H1 (cell line): ENCODE measurements around the gene FAAH. TPM values are rescaled to one million over a fixed set of nuclear protein-coding genes. Genes with fewer than 3 reads are reported as not detected.

Experiments
- CTCF ChIA-PET: fragments of 300-600 bp; sonication (Branson Sonifier 250); formaldehyde crosslinking; loops from one replicate; lab custom pipeline; 2021; ENCODE audit not compliant: partially characterized antibody; lab: Charles Lee
- POLR2A ChIA-PET: fragments of 300-600 bp; sonication (Branson Sonifier 250); formaldehyde crosslinking; loops from one replicate; lab custom pipeline; 2021; ENCODE audit warnings: inconsistent platforms; ENCODE audit not compliant: partially characterized antibody; lab: Charles Lee
- DNase-seq, 2 experiments: peaks; one replicate each; pipeline versions ENCODE4 v3.0.0 to v3.0.0-alpha.2; 2010 to 2022; ENCODE audit warnings: low spot score in 2 of 2, low read depth in 1 of 2, mixed read lengths in 1 of 2
- FAIRE-seq: peaks from 2 replicates; lab custom pipeline; 2011; peaks lifted over from hg19 to GRCh38; lab: Jason Lieb, UNC
- H2AFZ ChIP-seq: 2 replicates; pipeline ENCODE4 v1.8.1; 2012; ENCODE audit warnings: low read length, inconsistent platforms
- H2AK5ac ChIP-seq: 2 replicates; pipeline ENCODE4 v1.6.1; 2013; ENCODE audit warnings: low read depth, low read length
- H2BK120ac ChIP-seq: replicated peaks from 2 replicates; pipeline ENCODE3; 2013; ENCODE audit warnings: low read depth, low read length, inconsistent platforms
- H2BK12ac ChIP-seq: 2 replicates; pipeline ENCODE4 v1.6.1; 2013; ENCODE audit warnings: low read depth, low read length
- H2BK15ac ChIP-seq: 2 replicates; pipeline ENCODE4 v1.6.1; 2013; ENCODE audit warnings: low read length
- H2BK20ac ChIP-seq: 2 replicates; pipeline ENCODE4 v1.6.1; 2013; ENCODE audit warnings: low read length
- H2BK5ac ChIP-seq: 2 replicates; pipeline ENCODE4 v1.6.1; 2013; ENCODE audit warnings: low read depth, low read length
- H3K14ac ChIP-seq: 2 replicates; pipeline ENCODE4 v1.6.1; 2013; ENCODE audit warnings: inconsistent platforms; ENCODE audit not compliant: insufficient read length
- H3K18ac ChIP-seq: 2 replicates; pipeline ENCODE4 v1.6.1; 2013; ENCODE audit warnings: low read length; ENCODE audit errors: extremely low read depth
- H3K23ac ChIP-seq: 2 replicates; pipeline ENCODE4 v1.6.1; 2013; ENCODE audit warnings: inconsistent platforms; ENCODE audit not compliant: insufficient read length
- H3K23me2 ChIP-seq: 2 replicates; pipeline ENCODE4 v1.6.1; 2013; ENCODE audit warnings: low read depth, low read length
- H3K27ac ChIP-seq: 2 replicates; pipeline ENCODE4 v1.6.1; 2011; ENCODE audit warnings: low read depth, low read length, inconsistent platforms
- H3K27me3 ChIP-seq, 4 experiments: replicated peaks in 1 of 4; 1 replicate in 1 of 4; 2 replicates in 3 of 4; pipeline versions ENCODE4 v1.6.1 to v1.8.1; 2011 to 2013; ENCODE audit warnings: low read length in 3 of 4, mild to moderate bottlenecking in 3 of 4, inconsistent platforms in 2 of 4, mixed read lengths in 2 of 4, moderate library complexity in 1 of 4; ENCODE audit not compliant: control insufficient read depth in 3 of 4, insufficient read depth in 3 of 4; ENCODE audit errors: extremely low read depth in 1 of 4
- H3K36me3 ChIP-seq, 4 experiments: 2 replicates each; pipeline versions ENCODE4 v1.6.1 to v1.8.1; 2011 to 2013; ENCODE audit warnings: mild to moderate bottlenecking in 4 of 4, low read length in 3 of 4, moderate library complexity in 2 of 4, control low read depth in 1 of 4, inconsistent platforms in 1 of 4; ENCODE audit not compliant: insufficient read depth in 4 of 4, control insufficient read depth in 2 of 4
- H3K4ac ChIP-seq: replicated peaks from 2 replicates; pipeline ENCODE3; 2013; ENCODE audit warnings: low read length, low read depth, mixed read lengths, inconsistent platforms; ENCODE audit not compliant: insufficient read length
- H3K4me1 ChIP-seq, 4 experiments: replicated peaks in 1 of 4; 1 replicate in 1 of 4; 2 replicates in 3 of 4; pipeline versions ENCODE4 v1.6.1 to v1.8.1; 2011 to 2013; ENCODE audit warnings: low read length in 3 of 4, inconsistent platforms in 2 of 4, mixed read lengths in 1 of 4; ENCODE audit not compliant: insufficient read depth in 4 of 4, control insufficient read depth in 3 of 4
- H3K4me2 ChIP-seq, 2 experiments: 2 replicates each; pipeline versions ENCODE4 v1.6.1 to v1.8.1; 2011 to 2013; ENCODE audit warnings: low read depth in 2 of 2, low read length in 2 of 2, control low read depth in 1 of 2, inconsistent platforms in 1 of 2, mild to moderate bottlenecking in 1 of 2; ENCODE audit not compliant: insufficient read depth in 1 of 2
- H3K4me3 ChIP-seq, 4 experiments: fragments of 200-600, 300-600 bp in 1 of 4; sonication (generic), shearing (Covaris generic), sonication (Bioruptor Twin) in 1 of 4; 2 replicates each; pipeline versions ENCODE4 v1.5.1 to v1.8.1; 2011 to 2016; ENCODE audit warnings: low read length in 4 of 4, low read depth in 3 of 4, control low read depth in 2 of 4, inconsistent platforms in 2 of 4, mild to moderate bottlenecking in 2 of 4, mixed read lengths in 1 of 4, moderate library complexity in 1 of 4; ENCODE audit not compliant: insufficient read depth in 2 of 4; ENCODE audit errors: extremely low read depth in 1 of 4
- H3K56ac ChIP-seq: replicated peaks from 2 replicates; pipeline ENCODE3; 2013; ENCODE audit warnings: low read depth, mild to moderate bottlenecking, mixed read lengths, low read length, inconsistent platforms; ENCODE audit not compliant: insufficient read length
- H3K79me1 ChIP-seq: 2 replicates; pipeline ENCODE4 v1.6.1; 2013; ENCODE audit warnings: low read depth, low read length, control low read depth
- H3K79me2 ChIP-seq, 2 experiments: 2 replicates each; pipeline versions ENCODE4 v1.6.1 to v1.8.1; 2012 to 2013; ENCODE audit warnings: low read length in 2 of 2, mild to moderate bottlenecking in 2 of 2, inconsistent platforms in 1 of 2; ENCODE audit not compliant: insufficient read depth in 2 of 2, control insufficient read depth in 1 of 2
- H3K9ac ChIP-seq, 4 experiments: replicated peaks in 1 of 4; 1 replicate in 1 of 4; 2 replicates in 3 of 4; pipeline versions ENCODE4 v1.6.1 to v1.8.1; 2011 to 2013; ENCODE audit warnings: low read depth in 3 of 4, low read length in 3 of 4, control low read depth in 2 of 4, mild to moderate bottlenecking in 2 of 4, moderate library complexity in 2 of 4, inconsistent platforms in 1 of 4; ENCODE audit errors: extremely low read depth in 1 of 4
- H3K9me3 ChIP-seq, 2 experiments: 2 replicates each; pipeline versions ENCODE4 v1.6.1 to v1.8.1; 2012 to 2013; ENCODE audit warnings: mild to moderate bottlenecking in 2 of 2, moderate library complexity in 2 of 2, control low read depth in 1 of 2, inconsistent platforms in 1 of 2, low read depth in 1 of 2, low read length in 1 of 2, mixed read lengths in 1 of 2; ENCODE audit not compliant: insufficient read depth in 2 of 2
- H4K20me1 ChIP-seq, 2 experiments: replicated peaks in 1 of 2; 2 replicates each; pipeline versions ENCODE3 to v1.8.1; 2011 to 2013; ENCODE audit warnings: inconsistent platforms in 2 of 2, low read length in 2 of 2, mild to moderate bottlenecking in 1 of 2; ENCODE audit not compliant: insufficient read depth in 2 of 2, control insufficient read depth in 1 of 2
- H4K5ac ChIP-seq: 2 replicates; pipeline ENCODE4 v1.6.1; 2013; ENCODE audit warnings: low read length, low read depth, mixed read lengths, inconsistent platforms; ENCODE audit not compliant: insufficient read length
- H4K8ac ChIP-seq: 2 replicates; pipeline ENCODE4 v1.8.0; 2013; ENCODE audit warnings: mild to moderate bottlenecking, moderate library complexity, low read length, inconsistent platforms; ENCODE audit not compliant: insufficient read depth; ENCODE audit errors: extremely low read depth
- H4K91ac ChIP-seq: replicated peaks from 2 replicates; pipeline ENCODE3; 2013; ENCODE audit warnings: low read length, mixed read lengths, inconsistent platforms; ENCODE audit not compliant: insufficient read length
- ATF2 ChIP-seq: IDR thresholded peaks from 2 replicates; pipeline ENCODE4 v1.6.1; 2012; ENCODE audit warnings: low read length, inconsistent platforms
- BRCA1 ChIP-seq: IDR thresholded peaks from 2 replicates; pipeline ENCODE4 v1.6.1; 2012; ENCODE audit warnings: low read depth, low read length, improper control_type of control experiment
- CREB1 ChIP-seq: IDR thresholded peaks from 2 replicates; pipeline ENCODE4 v1.6.1; 2012; ENCODE audit warnings: inconsistent platforms
- EGR1 ChIP-seq: IDR thresholded peaks from 2 replicates; pipeline ENCODE4 v1.6.1; 2011; ENCODE audit warnings: low read depth, low read length, borderline replicate concordance
- HDAC2 ChIP-seq, 2 experiments: fragments of 300-600 bp in 1 of 2; sonication (generic) in 1 of 2; IDR thresholded peaks; 2 replicates each; pipeline ENCODE4 v1.6.1; 2011 to 2012; ENCODE audit warnings: low read depth in 2 of 2, low read length in 2 of 2, mild to moderate bottlenecking in 2 of 2, moderate library complexity in 2 of 2, borderline replicate concordance in 1 of 2, inconsistent platforms in 1 of 2
- RFX5 ChIP-seq: IDR thresholded peaks from 2 replicates; pipeline ENCODE4 v1.6.1; 2011; ENCODE audit warnings: low read depth, low read length, improper control_type of control experiment, borderline replicate concordance
- SP1 ChIP-seq: IDR thresholded peaks from 2 replicates; pipeline ENCODE4 v1.6.1; 2011; ENCODE audit warnings: low read depth, low read length
- SP4 ChIP-seq: IDR thresholded peaks from 2 replicates; pipeline ENCODE4 v1.6.1; 2012; ENCODE audit warnings: low read length, inconsistent platforms
- YY1 ChIP-seq: IDR thresholded peaks from 2 replicates; pipeline ENCODE4 v1.6.1; 2011; ENCODE audit warnings: low read depth, mild to moderate bottlenecking, low read length
- ZNF274 ChIP-seq: IDR thresholded peaks from 2 replicates; pipeline ENCODE4 v1.7.0; 2012; ENCODE audit warnings: low read length, borderline replicate concordance; ENCODE audit errors: extremely low read depth
- WGBS, 2 experiments: shearing (Covaris generic) in 1 of 2; methylation state at CpG; one replicate each; pipeline versions ENCODE4 v1.1.6 to v1.1.7; 2013 to 2015; ENCODE audit warnings: low lambda C conversion rate in 2 of 2, mixed read lengths in 2 of 2, inconsistent platforms in 1 of 2, low coverage in 1 of 2, missing lambda C conversion rate in 1 of 2; ENCODE audit not compliant: insufficient replicate concordance in 2 of 2, insufficient coverage in 1 of 2, insufficient read length in 1 of 2; ENCODE audit errors: extremely low coverage in 1 of 2, missing lambda C conversion rate in 1 of 2; 5-methylcytosine and 5-hydroxymethylcytosine counted together
- polyA plus RNA-seq, 7 experiments: library from polyadenylated mRNA; depleted of rRNA in 3 of 7; stranded (reverse) in 5 of 7; unstranded in 2 of 7; fragments of >200 nt in 5 of 7; fragments of 200-250 nt in 2 of 7; gene quantifications; 1 replicate in 5 of 7; 2 replicates in 1 of 7; 4 replicates in 1 of 7; pipeline versions ENCODE4 v1.2.1 to v1.2.3, GENCODE V29; 2011 to 2013; ENCODE audit warnings: missing spikeins in 2 of 7, mixed read lengths in 2 of 7
- total RNA-seq: library from RNA; stranded (reverse); fragmentation: NEBNext Ultra II Directional; extraction: Animal tissue kit (Norgen Biotek cat#: 25700); gene quantifications from 2 replicates; pipeline ENCODE4 v1.2.1, GENCODE V29; 2021

FAAH gene
- total and polyA plus RNA-seq, 2 of the 8 experiments (the other 6 are each of a cell fraction or from before 2014, with no cell fraction given), result 41.2 to 47.3 TPM

- DNase-seq (peak in 1 of 2 experiments; percentile 85), FAIRE-seq (no peak)
- H3K9me3 ChIP-seq, result no peaks in the 10 kb centered on the region
- H2AK5ac ChIP-seq, result no peak overlapping the region
- peak overlapping the region; percentile 44 for H3K4ac ChIP-seq
- H2BK15ac ChIP-seq, result 0 out of 2 replicates have a peak overlapping the region, but pooled peaks have one; percentile 55
- no peak overlapping the region for H3K14ac ChIP-seq
- H3K23ac ChIP-seq, result no peak overlapping the region
- no peak overlapping the region for H2BK20ac ChIP-seq
- ChIA-PET CTCF (interaction anchor here (0.6 to 25.3 kb wide), 12 partner anchors 8 to 878 kb away, joined by 3 to 513 read pairs (median 4); partner anchors contain the start of gene FAAH), POLR2A (interaction anchor here (0.9 to 3.4 kb wide), 5 partner anchors 10 to 22 kb away, joined by 3 to 17 read pairs (median 4); no protein-coding TSS in a partner anchor)
- peaks cover 9 to 22% (median 17%) of the 10 kb centered on the region in 4 experiments for H3K4me1 ChIP-seq
- no peak overlapping the region for H2AFZ ChIP-seq
- H3K27ac ChIP-seq, result no peak overlapping the region
- peaks cover 0 to 3% (median 0%) of the 10 kb centered on the region in 4 experiments; a peak in 1 of 8 replicates for H3K36me3 ChIP-seq
- H4K5ac ChIP-seq, result peak overlapping the region; percentile 51
- H2BK5ac ChIP-seq, result peak overlapping the region; percentile 40
- H3K79me2 ChIP-seq, result peaks cover 0 to 16% of the 10 kb centered on the region in 2 experiments; a peak in 2 of 4 replicates
- no peak overlapping the region for H3K9ac ChIP-seq
- WGBS, 2 experiments, result 53% methylated on average over 8 of the region's 10 CpGs; no CpG with 5 or more reads in 1 of the 2 experiments
- no peak overlapping the region for H3K4me3 ChIP-seq
- H3K56ac ChIP-seq, result no peak overlapping the region
- H3K4me2 ChIP-seq, result peak overlapping the region; percentile 44 to 55
- no peaks in the 10 kb centered on the region for H3K27me3 ChIP-seq
- H3K79me1 ChIP-seq, result no peaks in the 10 kb centered on the region; the same call in 1 of the 2 replicates
- peak overlapping the region; percentile 75 for H4K91ac ChIP-seq
- peak overlapping the region; percentile 28 for H4K8ac ChIP-seq
- peaks cover 1 to 4% of the 10 kb centered on the region in 2 experiments for H4K20me1 ChIP-seq
- H3K23me2 ChIP-seq, result no peaks in the 10 kb centered on the region; the same call in 1 of the 2 replicates
- H2BK120ac ChIP-seq, result no peak overlapping the region
- H3K18ac ChIP-seq, result peak overlapping the region; percentile 75
- peak overlapping the region; percentile 68; the same call in 1 of the 2 replicates for H2BK12ac ChIP-seq
- TF ChIP-seq SP1 (peak; percentile 97), YY1 (peak; percentile 76), HDAC2 (IDR thresholded peaks at IDR 0.05; ENCODE audit: borderline replicate concordance in 1 of 2, low read depth in 2 of 2, low read length in 2 of 2) (no peak), ATF2 (no peak), CREB1 (peak; percentile 21; the same call in 1 of the 2 replicates), BRCA1 (no peak), ZNF274 (no peak), SP4 (no peak), RFX5 (peak; percentile 53; the same call in 1 of the 2 replicates), EGR1 (peak; percentile 63; the same call in 1 of the 2 replicates)
Observed at GRCh38 chr1:46401964-46402626, 8.0 kb downstream of the FAAH start.
